ENCODE measurements around the gene VANGL2.

DNA sequence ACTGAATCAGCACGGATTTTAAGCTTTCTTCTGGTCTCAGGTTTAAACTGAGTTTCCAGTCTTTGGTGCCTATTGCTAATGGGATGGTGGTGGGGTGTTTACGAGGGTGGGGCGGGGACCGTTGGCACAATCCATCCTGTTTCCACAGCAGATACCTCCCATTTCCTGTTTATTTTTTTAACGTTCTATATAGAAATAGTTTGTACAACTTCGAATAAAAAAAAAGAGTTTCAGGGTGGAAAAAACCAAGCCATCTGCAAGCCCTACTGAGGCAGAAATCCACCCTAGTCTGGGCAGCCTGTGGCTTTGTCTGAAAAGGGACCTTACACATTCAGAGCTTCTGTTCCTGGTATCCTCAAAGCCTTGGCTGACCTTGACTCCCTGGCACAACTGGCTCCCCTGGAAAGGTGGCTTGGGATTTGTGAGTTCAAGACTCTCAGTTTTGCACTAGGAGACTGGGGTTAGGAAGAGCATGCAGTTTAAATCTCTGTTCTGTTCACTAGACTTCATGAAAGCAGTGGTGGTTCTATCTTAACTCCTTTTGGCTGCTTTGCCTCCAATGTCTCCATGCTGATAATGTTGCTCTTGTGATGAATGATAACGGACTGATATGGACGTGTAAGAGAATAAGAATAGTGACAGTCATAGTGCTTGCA lies 46.7 kb downstream of the VANGL2 start:
- TF ChIP-seq POLR2A (IDR thresholded peaks at IDR 0.05) (no peak), POLR2AphosphoS5 (IDR thresholded peaks at IDR 0.05) (no peak)

Data from transverse colon (tissue), 3 donors.